Fibroblast of pulmonary artery (primary cell): ENCODE data around the gene MED22.

ENCODE experiments used
- DNase-seq: peaks from one replicate; pipeline ENCODE4 v3.0.0-alpha.2; 2010; ENCODE audit warnings: low read depth
- H3K4me3 ChIP-seq: replicated peaks from 2 replicates; pipeline ENCODE4 v1.5.1; 2011; ENCODE audit warnings: low read depth, mild to moderate bottlenecking, control low read depth, low read length, moderate library complexity
- TF ChIP-seq, protein P1 (sequence below): IDR thresholded peaks from 2 replicates; pipeline ENCODE4 v1.5.1; 2011; ENCODE audit warnings: mild to moderate bottlenecking, control low read depth, low read length, inconsistent platforms; ENCODE audit errors: missing control alignments

Gene MED22

DNA sequence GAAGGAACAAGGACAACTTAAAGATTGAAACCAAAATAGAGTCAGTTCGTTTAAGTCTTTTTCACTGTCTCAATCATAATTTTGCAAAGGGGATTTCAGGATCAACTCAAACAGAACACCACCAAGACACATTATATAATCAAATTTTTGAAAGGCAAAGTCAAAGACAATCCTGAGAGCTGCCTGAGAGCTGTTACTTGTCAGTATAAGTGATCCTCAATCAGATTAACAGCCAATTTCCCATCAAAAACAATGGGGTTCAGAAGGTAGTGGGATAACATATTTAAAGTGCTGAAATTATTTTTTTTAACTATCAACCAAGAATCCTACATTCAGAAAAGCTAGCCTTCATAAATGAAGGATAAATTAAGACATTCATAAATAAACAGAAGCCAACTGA, 53.7 kb downstream of the MED22 start:
- DNase-seq = no peak
- TF ChIP-seq, protein P1, sequence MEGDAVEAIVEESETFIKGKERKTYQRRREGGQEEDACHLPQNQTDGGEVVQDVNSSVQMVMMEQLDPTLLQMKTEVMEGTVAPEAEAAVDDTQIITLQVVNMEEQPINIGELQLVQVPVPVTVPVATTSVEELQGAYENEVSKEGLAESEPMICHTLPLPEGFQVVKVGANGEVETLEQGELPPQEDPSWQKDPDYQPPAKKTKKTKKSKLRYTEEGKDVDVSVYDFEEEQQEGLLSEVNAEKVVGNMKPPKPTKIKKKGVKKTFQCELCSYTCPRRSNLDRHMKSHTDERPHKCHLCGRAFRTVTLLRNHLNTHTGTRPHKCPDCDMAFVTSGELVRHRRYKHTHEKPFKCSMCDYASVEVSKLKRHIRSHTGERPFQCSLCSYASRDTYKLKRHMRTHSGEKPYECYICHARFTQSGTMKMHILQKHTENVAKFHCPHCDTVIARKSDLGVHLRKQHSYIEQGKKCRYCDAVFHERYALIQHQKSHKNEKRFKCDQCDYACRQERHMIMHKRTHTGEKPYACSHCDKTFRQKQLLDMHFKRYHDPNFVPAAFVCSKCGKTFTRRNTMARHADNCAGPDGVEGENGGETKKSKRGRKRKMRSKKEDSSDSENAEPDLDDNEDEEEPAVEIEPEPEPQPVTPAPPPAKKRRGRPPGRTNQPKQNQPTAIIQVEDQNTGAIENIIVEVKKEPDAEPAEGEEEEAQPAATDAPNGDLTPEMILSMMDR = no peak
- H3K4me3 ChIP-seq = no peak overlapping the region

DNA sequence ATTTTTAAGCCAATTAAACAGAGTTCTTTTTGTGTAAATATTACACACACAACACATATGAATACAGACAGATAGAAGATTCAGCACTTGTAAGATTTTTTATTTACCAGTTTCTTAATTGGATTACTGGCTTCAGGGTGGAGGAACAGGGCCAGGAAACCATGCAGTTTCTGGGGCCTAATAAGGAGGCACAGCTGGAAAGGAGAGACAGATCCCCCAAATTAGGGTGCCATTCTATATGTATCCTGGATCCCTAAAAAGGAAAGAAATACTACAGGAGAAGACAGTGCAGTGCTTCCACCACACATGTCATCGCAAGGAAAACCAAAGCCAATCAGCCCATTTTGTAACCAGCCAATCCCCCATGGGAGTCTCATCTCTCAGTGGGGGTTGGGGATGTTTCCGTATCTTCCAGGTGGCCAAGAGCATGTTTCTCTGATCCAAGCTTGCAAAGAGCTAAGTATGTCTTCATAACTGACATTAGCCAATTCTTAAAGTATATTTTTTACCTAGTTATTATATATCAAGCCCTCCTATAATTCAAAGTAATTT, 57.1 kb downstream of the MED22 start:
- H3K4me3 ChIP-seq = no peak overlapping the region
- TF ChIP-seq, protein P1 = no peak

More for the DNA sequence above, 57.1 kb downstream of the MED22 start:
- no peak for DNase-seq
